ENCODE measurements around the gene IQSEC3.

Gene IQSEC3

DNA sequence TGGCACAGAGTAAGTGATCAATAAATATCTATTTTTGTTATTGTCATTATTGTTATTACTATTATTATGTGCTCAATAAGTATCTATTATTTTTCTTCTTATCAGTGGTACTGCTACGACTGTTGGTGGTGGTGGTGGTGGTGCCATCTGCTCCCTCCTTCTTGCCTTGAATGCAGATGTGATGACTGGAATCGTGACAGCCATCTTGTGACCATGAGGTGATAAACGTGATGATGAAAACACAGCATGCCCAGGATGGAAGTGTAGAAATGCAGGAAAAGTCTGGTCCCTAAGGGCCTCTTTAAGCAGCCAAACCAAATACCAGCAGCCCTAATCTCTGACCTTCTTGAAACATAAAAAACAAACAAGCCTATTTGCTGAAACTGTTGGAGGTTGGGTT, 125.0 kb downstream of the IQSEC3 start:
- Mint-ChIP-seq H3K36me3 (ENCODE audit: low read depth) (no peaks in the 10 kb centered on the region), H3K27ac (no peak overlapping the region), H3K27me3 (peaks cover 39% of the 10 kb centered on the region), H3K4me1 (ENCODE audit: low read depth) (peaks cover 10% of the 10 kb centered on the region), H3K9me3 (no peaks in the 10 kb centered on the region), H3K4me3 (no peak overlapping the region)
- intact Hi-C loops (cut with micrococcal nuclease), result no loop called here

DNA sequence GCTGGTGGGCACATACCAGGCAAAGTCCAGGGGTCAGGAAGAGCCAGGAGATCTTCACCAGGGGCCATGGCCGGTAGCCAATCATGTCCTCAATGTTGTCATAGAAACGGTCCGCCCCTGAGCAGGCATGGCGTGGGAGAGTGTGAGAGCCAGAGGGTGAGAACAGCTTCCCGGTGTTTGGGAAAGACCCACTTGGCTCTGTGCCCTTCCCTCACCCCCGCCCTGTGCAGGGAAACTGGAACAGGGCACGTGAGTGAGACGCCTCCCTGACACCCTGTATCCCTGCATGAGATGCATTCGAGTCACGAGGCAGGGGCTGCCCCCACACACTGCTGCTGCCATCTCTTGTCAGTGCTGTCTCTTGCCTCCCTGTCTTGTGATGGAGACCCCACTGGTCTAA, 126.7 kb downstream of the IQSEC3 start:
- H3K36me3 Mint-ChIP-seq (ENCODE audit: low read depth), result no peaks in the 10 kb centered on the region
- no peak overlapping the region for H3K4me3 Mint-ChIP-seq
- H3K27me3 Mint-ChIP-seq, result peaks cover 32% of the 10 kb centered on the region
- no peaks in the 10 kb centered on the region for H3K9me3 Mint-ChIP-seq
- peaks cover 16% of the 10 kb centered on the region for H3K4me1 Mint-ChIP-seq (ENCODE audit: low read depth)
- no peak overlapping the region for H3K27ac Mint-ChIP-seq
- intact Hi-C loops (cut with micrococcal nuclease), result no loop called here

DNA sequence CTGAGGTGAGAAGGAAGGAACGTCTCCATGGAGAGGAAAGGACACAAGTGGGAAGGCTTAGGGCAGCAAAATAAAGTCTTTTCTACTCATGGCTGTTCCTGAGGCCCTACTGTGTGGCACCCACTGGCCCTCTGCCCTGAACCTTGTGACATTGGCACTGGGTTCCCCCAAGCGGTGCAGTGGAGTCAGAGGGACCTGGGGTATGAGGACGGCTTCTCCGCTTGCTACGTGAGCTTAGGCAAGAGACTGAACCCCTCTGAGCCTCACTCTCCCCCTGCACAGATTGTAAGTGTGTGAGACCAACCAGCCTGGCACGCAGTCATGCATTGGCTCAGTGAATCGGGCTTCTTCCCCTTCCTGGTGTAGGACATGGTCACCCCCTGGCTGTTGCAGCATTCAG, 127.7 kb downstream of the IQSEC3 start:
- H3K27ac Mint-ChIP-seq, result no peak overlapping the region
- H3K27me3 Mint-ChIP-seq, result peaks cover 27% of the 10 kb centered on the region

DNA sequence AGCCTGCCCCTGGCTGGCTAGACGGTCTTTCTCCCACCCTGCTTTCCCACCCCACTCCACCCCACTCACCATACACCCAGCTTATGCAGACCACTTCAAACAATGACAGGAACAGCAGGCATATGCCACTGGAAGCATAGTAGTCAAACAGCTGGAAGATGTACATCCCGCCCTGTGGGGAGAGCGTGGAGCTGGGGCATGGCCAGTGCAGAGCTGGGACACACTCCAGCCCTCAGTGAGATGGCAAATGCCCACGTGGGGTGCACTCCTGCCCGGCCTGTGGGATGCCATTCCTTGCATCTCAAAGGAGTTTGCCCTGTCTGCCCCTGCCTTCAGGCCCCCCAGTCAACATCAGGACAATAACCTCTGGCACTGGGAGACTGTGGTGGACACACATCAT, 128.6 kb downstream of the IQSEC3 start:
- Mint-ChIP-seq H3K36me3 (ENCODE audit: low read depth) (no peaks in the 10 kb centered on the region), H3K27me3 (peaks cover 19% of the 10 kb centered on the region), H3K4me1 (ENCODE audit: low read depth) (peaks cover 6% of the 10 kb centered on the region), H3K9me3 (no peaks in the 10 kb centered on the region), H3K4me3 (no peak overlapping the region), H3K27ac (no peak overlapping the region)
- intact Hi-C loops (cut with micrococcal nuclease), result no loop called here

More for the DNA sequence above, 127.7 kb downstream of the IQSEC3 start:
- H3K4me1 Mint-ChIP-seq (ENCODE audit: low read depth), result peaks cover 8% of the 10 kb centered on the region
- H3K36me3 Mint-ChIP-seq (ENCODE audit: low read depth), result no peaks in the 10 kb centered on the region
- intact Hi-C loops (cut with micrococcal nuclease), result no loop called here
- H3K9me3 Mint-ChIP-seq, result no peaks in the 10 kb centered on the region
- no peak overlapping the region for H3K4me3 Mint-ChIP-seq

GRCh38 chr12:195951-196350, 129.4 kb downstream of the IQSEC3 start:
- Mint-ChIP-seq H3K27me3 (peaks cover 22% of the 10 kb centered on the region), H3K27ac (no peak overlapping the region), H3K4me1 (ENCODE audit: low read depth) (peaks cover 6% of the 10 kb centered on the region), H3K9me3 (no peaks in the 10 kb centered on the region), H3K36me3 (ENCODE audit: low read depth) (peaks cover 2% of the 10 kb centered on the region), H3K4me3 (no peak overlapping the region)
- intact Hi-C loops (cut with micrococcal nuclease), result no loop called here

- H3K36me3 Mint-ChIP-seq (ENCODE audit: low read depth), result peaks cover 5% of the 10 kb centered on the region
- no peak overlapping the region for H3K27ac Mint-ChIP-seq
- H3K27me3 Mint-ChIP-seq, result peaks cover 24% of the 10 kb centered on the region
- intact Hi-C loops (cut with micrococcal nuclease), result no loop called here
- H3K9me3 Mint-ChIP-seq, result no peaks in the 10 kb centered on the region
- H3K4me3 Mint-ChIP-seq, result no peak overlapping the region
- H3K4me1 Mint-ChIP-seq (ENCODE audit: low read depth), result peaks cover 6% of the 10 kb centered on the region
Measured at GRCh38 chr12:196436-196835, 129.9 kb downstream of the IQSEC3 start.

- Mint-ChIP-seq H3K4me3 (no peak overlapping the region), H3K4me1 (ENCODE audit: low read depth) (peaks cover 6% of the 10 kb centered on the region), H3K27me3 (peaks cover 32% of the 10 kb centered on the region), H3K36me3 (ENCODE audit: low read depth) (peaks cover 9% of the 10 kb centered on the region), H3K27ac (no peak overlapping the region), H3K9me3 (no peaks in the 10 kb centered on the region)
- intact Hi-C loops (cut with micrococcal nuclease), result no loop called here
Measured at GRCh38 chr12:197347-197746, 130.8 kb downstream of the IQSEC3 start.

DNA sequence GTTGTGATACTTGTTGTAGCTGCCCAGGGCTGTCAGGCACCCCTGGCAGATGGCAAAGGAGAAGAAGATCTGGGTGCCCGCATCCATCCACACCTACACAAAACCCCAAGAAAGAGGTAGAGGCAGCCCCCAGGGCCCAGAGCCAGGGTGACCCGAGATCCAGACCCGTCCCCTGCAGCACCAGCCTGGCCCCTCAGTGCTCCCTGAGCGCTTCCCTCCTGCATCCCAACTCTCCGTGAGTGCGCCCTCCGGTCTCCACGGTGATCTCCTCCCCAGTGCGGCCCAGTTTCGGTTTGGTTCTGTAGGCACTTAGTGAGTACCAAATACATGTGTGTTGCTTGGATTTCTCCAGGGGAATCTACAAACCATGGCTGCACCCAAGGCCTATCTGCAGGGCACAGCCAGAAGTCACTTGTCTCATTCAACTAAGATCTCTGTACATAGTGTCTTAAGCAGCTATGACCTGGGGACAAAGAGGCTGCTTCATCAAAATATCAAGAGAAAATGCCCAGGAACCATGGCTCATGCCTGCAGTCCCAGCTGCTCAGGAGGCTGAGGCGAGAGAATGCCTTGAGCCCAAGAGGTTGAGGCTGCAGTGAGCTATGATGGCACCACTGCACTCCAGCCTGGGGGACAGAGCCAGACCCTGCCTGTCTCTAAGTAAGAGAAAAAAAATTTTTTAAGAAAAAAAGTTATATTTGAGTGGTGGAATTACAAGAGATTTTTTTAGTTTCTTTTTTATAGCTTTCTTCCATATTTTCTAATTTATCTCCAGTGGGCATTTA, 131.5 kb downstream of the IQSEC3 start:
- intact Hi-C loops (cut with micrococcal nuclease), result no loop called here
- Mint-ChIP-seq H3K4me1 (ENCODE audit: low read depth) (peaks cover 6% of the 10 kb centered on the region), H3K9me3 (no peaks in the 10 kb centered on the region), H3K27ac (no peak overlapping the region), H3K36me3 (ENCODE audit: low read depth) (peaks cover 16% of the 10 kb centered on the region), H3K27me3 (peaks cover 37% of the 10 kb centered on the region), H3K4me3 (no peak overlapping the region)

- H3K9me3 Mint-ChIP-seq, result no peaks in the 10 kb centered on the region
- no peak overlapping the region for H3K27ac Mint-ChIP-seq
- H3K36me3 Mint-ChIP-seq (ENCODE audit: low read depth), result peaks cover 16% of the 10 kb centered on the region
- peaks cover 6% of the 10 kb centered on the region for H3K4me1 Mint-ChIP-seq (ENCODE audit: low read depth)
- peaks cover 40% of the 10 kb centered on the region for H3K27me3 Mint-ChIP-seq
- intact Hi-C loops (cut with micrococcal nuclease), result no loop called here
- no peak overlapping the region for H3K4me3 Mint-ChIP-seq
Measured at GRCh38 chr12:198705-199104, 132.1 kb downstream of the IQSEC3 start.

- Mint-ChIP-seq H3K36me3 (ENCODE audit: low read depth) (peaks cover 16% of the 10 kb centered on the region), H3K4me1 (ENCODE audit: low read depth) (peaks cover 6% of the 10 kb centered on the region), H3K4me3 (no peak overlapping the region), H3K9me3 (no peaks in the 10 kb centered on the region), H3K27ac (no peak overlapping the region), H3K27me3 (peaks cover 53% of the 10 kb centered on the region)
- intact Hi-C loops (cut with micrococcal nuclease), result no loop called here
Measured at GRCh38 chr12:201361-201760, 134.8 kb downstream of the IQSEC3 start.

DNA sequence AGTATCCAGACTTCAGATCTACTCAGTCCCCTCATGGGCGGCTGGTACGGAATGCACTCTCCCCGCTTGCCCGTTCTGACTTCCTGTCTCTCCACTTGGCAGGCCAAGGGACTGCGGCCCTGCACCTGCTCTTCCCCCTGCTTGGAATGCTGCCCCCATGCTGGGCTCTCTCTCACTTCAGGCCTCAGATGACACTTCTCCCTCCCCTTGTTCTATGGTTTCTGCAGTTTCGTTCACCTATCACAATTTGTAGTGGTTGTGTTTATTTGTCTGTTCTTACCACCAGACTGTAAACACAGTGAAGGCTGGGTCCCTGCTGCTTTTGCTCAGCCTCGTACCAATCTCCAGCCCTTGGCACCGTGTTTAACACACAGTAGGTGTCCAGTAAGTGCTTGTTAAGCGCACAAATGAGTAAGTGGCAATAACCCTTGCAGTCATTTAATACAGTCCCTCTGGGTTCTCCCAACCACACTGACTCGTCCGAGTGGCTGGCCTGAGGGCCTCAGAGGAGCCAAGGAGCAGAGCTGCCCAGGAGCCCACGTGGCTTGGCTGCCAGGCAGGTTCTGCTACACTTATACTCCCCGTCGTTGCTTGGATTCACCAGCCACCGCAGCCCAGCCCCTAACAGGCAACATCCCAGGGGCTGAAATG, 135.6 kb downstream of the IQSEC3 start:
- peaks cover 53% of the 10 kb centered on the region for H3K27me3 Mint-ChIP-seq

DNA sequence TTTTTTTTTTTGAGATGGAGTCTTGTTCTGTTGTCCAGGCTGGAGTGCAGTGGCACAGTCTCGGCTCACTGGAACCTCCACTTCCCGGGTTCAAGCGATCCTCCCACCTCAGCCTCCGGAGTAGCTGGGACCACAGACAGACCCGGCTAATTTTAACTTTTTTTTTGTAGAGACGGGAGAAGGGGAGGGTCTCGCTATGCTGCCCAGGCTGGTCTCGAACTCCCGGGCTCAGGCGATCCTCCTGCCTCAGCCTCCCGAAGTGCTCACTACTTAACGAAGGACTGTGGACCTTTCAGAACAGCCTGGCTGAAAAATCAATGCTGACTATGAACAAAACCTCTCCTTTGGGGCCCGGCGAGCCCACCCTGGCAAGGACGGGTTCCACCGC, 136.5 kb downstream of the IQSEC3 start:
- intact Hi-C loops (cut with micrococcal nuclease), result no loop called here

More for the DNA sequence above, 135.6 kb downstream of the IQSEC3 start:
- H3K27ac Mint-ChIP-seq, result no peak overlapping the region
- peaks cover 5% of the 10 kb centered on the region for H3K4me1 Mint-ChIP-seq (ENCODE audit: low read depth)
- intact Hi-C loops (cut with micrococcal nuclease), result no loop called here
- H3K36me3 Mint-ChIP-seq (ENCODE audit: low read depth), result peaks cover 16% of the 10 kb centered on the region
- H3K4me3 Mint-ChIP-seq, result no peak overlapping the region
- H3K9me3 Mint-ChIP-seq, result no peaks in the 10 kb centered on the region

DNA sequence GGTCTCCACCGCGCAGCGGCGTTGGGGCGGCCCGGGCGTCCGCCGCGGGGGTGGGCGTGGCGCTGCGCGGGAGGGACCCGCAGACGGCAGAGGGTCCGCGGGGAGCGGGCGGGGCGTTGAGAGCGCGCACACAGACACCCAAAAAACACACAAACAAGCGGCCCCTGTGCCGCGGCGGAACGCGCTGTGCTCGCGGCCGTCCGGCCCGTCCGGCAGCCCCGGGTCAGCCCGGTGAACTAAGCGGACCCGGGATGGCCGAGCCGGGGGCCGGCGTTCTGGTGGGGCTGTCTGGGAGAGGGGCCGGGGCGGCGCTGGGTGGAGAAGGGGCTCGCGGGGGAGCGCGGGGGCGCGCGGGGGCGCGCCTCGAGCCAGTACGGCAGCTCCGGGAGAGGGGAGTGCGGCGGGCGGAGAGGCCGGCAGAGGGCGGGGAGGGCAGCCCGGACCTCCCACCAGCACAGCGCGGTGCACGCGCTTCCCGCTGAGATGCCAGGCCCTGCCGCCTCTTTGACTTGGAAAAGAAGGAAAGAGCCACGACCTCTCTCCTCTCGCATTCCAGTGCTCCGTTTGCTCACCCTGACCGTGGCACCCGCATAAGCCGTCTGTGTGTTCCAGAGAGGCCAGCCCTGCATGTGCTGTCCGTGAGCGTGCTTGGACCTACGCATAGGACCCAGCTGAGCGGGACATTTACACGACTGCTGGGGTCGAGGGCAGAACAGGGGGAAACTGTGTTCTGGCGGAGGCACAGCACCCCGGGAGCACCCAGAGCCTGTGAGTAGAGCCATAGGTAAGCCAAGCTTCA, 137.1 kb downstream of the IQSEC3 start:
- Mint-ChIP-seq H3K9me3 (no peaks in the 10 kb centered on the region), H3K27ac (no peak overlapping the region), H3K4me3 (peak overlapping the region; percentile 66), H3K36me3 (ENCODE audit: low read depth) (peaks cover 16% of the 10 kb centered on the region), H3K27me3 (peaks cover 48% of the 10 kb centered on the region), H3K4me1 (ENCODE audit: low read depth) (no peaks in the 10 kb centered on the region)
- intact Hi-C loops (cut with micrococcal nuclease), result no loop called here

More for the DNA sequence above, 136.5 kb downstream of the IQSEC3 start:
- Mint-ChIP-seq H3K27me3 (peaks cover 50% of the 10 kb centered on the region), H3K27ac (no peak overlapping the region), H3K9me3 (no peaks in the 10 kb centered on the region), H3K4me1 (ENCODE audit: low read depth) (no peaks in the 10 kb centered on the region), H3K4me3 (peak overlapping the region; percentile 66), H3K36me3 (ENCODE audit: low read depth) (peaks cover 16% of the 10 kb centered on the region)

DNA sequence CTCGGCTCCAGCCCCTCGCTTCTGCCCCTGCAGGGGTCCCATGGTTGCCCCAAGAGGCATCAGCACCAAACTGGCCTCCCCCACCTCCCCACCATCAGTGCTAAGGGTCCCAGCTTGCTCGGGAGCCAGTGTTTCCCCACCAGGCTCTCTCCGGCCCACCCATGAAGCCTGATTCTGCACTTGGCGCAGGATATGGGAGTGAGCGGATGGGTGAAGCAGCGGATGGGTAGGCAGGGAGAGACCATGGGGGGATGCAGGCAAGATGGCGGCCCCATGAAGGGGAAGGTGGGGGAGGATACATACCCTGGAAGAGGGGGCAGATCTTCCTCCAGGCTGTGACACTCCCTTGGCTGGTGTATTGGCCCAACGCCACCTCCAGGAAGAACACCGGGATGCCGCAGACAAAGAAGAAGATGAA, 137.7 kb downstream of the IQSEC3 start:
- no peak overlapping the region for H3K4me3 Mint-ChIP-seq
- peaks cover 16% of the 10 kb centered on the region for H3K36me3 Mint-ChIP-seq (ENCODE audit: low read depth)
- H3K27ac Mint-ChIP-seq, result no peak overlapping the region
- H3K9me3 Mint-ChIP-seq, result no peaks in the 10 kb centered on the region
- peaks cover 6% of the 10 kb centered on the region for H3K4me1 Mint-ChIP-seq (ENCODE audit: low read depth)
- H3K27me3 Mint-ChIP-seq, result peaks cover 46% of the 10 kb centered on the region
- intact Hi-C loops (cut with micrococcal nuclease), result no loop called here

Measured in dendritic cell treated with granulocyte-macrophage colony-stimulating factor and Interleukin-4, amounts not matched to agents 40 ng/mL and 50 ng/mL, for 4 days (primary cell).